Fibroblast of lung (primary cell): ENCODE results near the gene TMEM116. TPM values are rescaled to one million over a fixed set of nuclear protein-coding genes. Genes with fewer than 3 reads are reported as not detected.
"Not testable (repeated sequence)": the region's sequence is repeated elsewhere in the genome, so short reads cannot be mapped to it uniquely, and the experiment has no call there.

ENCODE experiments used
- DNase-seq, 2 donors: peaks; one replicate each; pipeline versions ENCODE4 v3.0.0 to v3.0.0-alpha.2; 2010; ENCODE audit warnings: low read depth in 2 of 2
- H2AFZ ChIP-seq: 2 replicates; pipeline ENCODE4 v1.5.1; 2012; ENCODE audit warnings: low read length, control low read depth, inconsistent platforms
- H3K27ac ChIP-seq: 2 replicates; pipeline ENCODE4 v1.5.1; 2011; ENCODE audit warnings: low read length, control low read depth; ENCODE audit not compliant: insufficient read depth
- H3K27me3 ChIP-seq: 2 replicates; pipeline ENCODE4 v1.5.1; 2011; ENCODE audit warnings: mild to moderate bottlenecking, low read length; ENCODE audit not compliant: control insufficient read depth, insufficient read depth
- H3K36me3 ChIP-seq: 2 replicates; pipeline ENCODE4 v1.5.1; 2011; ENCODE audit warnings: low read length; ENCODE audit not compliant: control insufficient read depth, insufficient read depth
- H3K4me1 ChIP-seq: 2 replicates; pipeline ENCODE4 v1.5.1; 2011; ENCODE audit warnings: low read length; ENCODE audit not compliant: control insufficient read depth, insufficient read depth; ENCODE audit errors: extremely low read depth
- H3K4me2 ChIP-seq: 2 replicates; pipeline ENCODE4 v1.5.1; 2011; ENCODE audit warnings: low read length, control low read depth; ENCODE audit not compliant: insufficient read depth; ENCODE audit errors: extremely low read depth
- H3K4me3 ChIP-seq, 4 experiments: fragments of 200-600 bp in 1 of 4; sonication (generic) in 1 of 4; replicated peaks in 1 of 4; 2 replicates each; pipeline ENCODE4 v1.5.1; 2011 to 2016; ENCODE audit warnings: low read length in 4 of 4, low read depth in 3 of 4, mild to moderate bottlenecking in 3 of 4, control low read depth in 2 of 4, inconsistent platforms in 1 of 4, mixed read lengths in 1 of 4; ENCODE audit not compliant: insufficient read depth in 1 of 4; ENCODE audit errors: control extremely low read depth in 1 of 4
- H3K79me2 ChIP-seq: 2 replicates; pipeline ENCODE4 v1.5.1; 2012; ENCODE audit warnings: mild to moderate bottlenecking, low read length, inconsistent platforms; ENCODE audit not compliant: control insufficient read depth, insufficient read depth
- H3K9ac ChIP-seq: 2 replicates; pipeline ENCODE4 v1.5.1; 2011; ENCODE audit warnings: mild to moderate bottlenecking, low read length, control low read depth; ENCODE audit not compliant: insufficient read depth
- H3K9me3 ChIP-seq: 2 replicates; pipeline ENCODE4 v1.5.1; 2012; ENCODE audit warnings: low read depth, low read length; ENCODE audit not compliant: control insufficient read depth, insufficient read depth
- H4K20me1 ChIP-seq: 2 replicates; pipeline ENCODE4 v1.5.1; 2011; ENCODE audit warnings: low read length; ENCODE audit not compliant: control insufficient read depth, insufficient read depth; ENCODE audit errors: extremely low read depth
- CTCF ChIP-seq, 2 donors: IDR thresholded peaks in 1 of 2; conservative IDR thresholded peaks in 1 of 2; 1 replicate in 1 of 2; 2 replicates in 1 of 2; pipeline ENCODE4 v1.5.1; 2011 to 2012; ENCODE audit warnings: low read length in 2 of 2, control low read depth in 1 of 2, inconsistent platforms in 1 of 2, low read depth in 1 of 2, mild to moderate bottlenecking in 1 of 2
- EZH2 ChIP-seq: IDR thresholded peaks from 2 replicates; pipeline ENCODE4 v1.5.1; 2012; ENCODE audit warnings: low read length, control low read depth, mild to moderate bottlenecking; ENCODE audit errors: missing control alignments
- polyA plus RNA-seq, 2 donors: library from polyadenylated mRNA; depleted of rRNA in 1 of 2; stranded (reverse) in 1 of 2; unstranded in 1 of 2; fragments of >200 nt; gene quantifications; 2 replicates each; pipeline ENCODE4 v1.2.1, GENCODE V29; 2011 to 2012; ENCODE audit warnings: missing spikeins in 1 of 2
- total RNA-seq: library from RNA; depleted of rRNA; stranded (reverse); fragments of >200 nt; gene quantifications from 2 replicates; pipeline ENCODE4 v1.2.1, GENCODE V29; 2014

Gene TMEM116
- total and polyA plus RNA-seq, 2 donors (not counting 1 experiment from before 2014, with no cell fraction given) = 7.8 to 21.8 TPM

- no peak overlapping the region for H2AFZ ChIP-seq
- H3K36me3 ChIP-seq = no peaks in the 10 kb centered on the region
- no peaks in the 10 kb centered on the region for H3K9me3 ChIP-seq
- H3K4me2 ChIP-seq = no peak overlapping the region
- H3K9ac ChIP-seq = no peak overlapping the region
- peaks cover 21% of the 10 kb centered on the region for H3K79me2 ChIP-seq
- H3K4me3 ChIP-seq = no peak overlapping the region
- H3K27ac ChIP-seq = no peak overlapping the region
- no peaks in the 10 kb centered on the region for H4K20me1 ChIP-seq
- TF ChIP-seq EZH2 = no peak
- no peak for TF ChIP-seq CTCF (conservative IDR thresholded peaks at IDR 0.05 in 1 of 2, IDR thresholded peaks at IDR 0.05 in 1 of 2; ENCODE audit: low read depth in 1 of 2, low read length in 2 of 2)
- no peaks in the 10 kb centered on the region for H3K27me3 ChIP-seq
- DNase-seq = no peak
- H3K4me1 ChIP-seq = peaks cover 10% of the 10 kb centered on the region
These were observed 2.3 kb downstream of the TMEM116 start for GRCh38 chr12:112010415-112011344.

GRCh38 chr12:112009596-112009995 is 3.4 kb downstream of the TMEM116 start:
- H4K20me1 ChIP-seq, H2AFZ ChIP-seq, H3K4me2 ChIP-seq, DNase-seq, H3K27me3 ChIP-seq, H3K9me3 ChIP-seq, H3K27ac ChIP-seq, H3K36me3 ChIP-seq, H3K4me3 ChIP-seq, H3K4me1 ChIP-seq, H3K9ac ChIP-seq: not testable (repeated sequence)
- peaks cover 14% of the 10 kb centered on the region for H3K79me2 ChIP-seq

GRCh38 chr12:112008918-112009317 is 4.0 kb downstream of the TMEM116 start:
- Histone ChIP-seq H3K36me3 (no peaks in the 10 kb centered on the region), H3K27me3 (no peaks in the 10 kb centered on the region), H3K9ac (no peak overlapping the region), H3K4me2 (no peak overlapping the region), H3K4me3 (no peak overlapping the region), H3K9me3 (no peaks in the 10 kb centered on the region), H3K79me2 (peaks cover 9% of the 10 kb centered on the region), H3K27ac (no peak overlapping the region), H4K20me1 (no peaks in the 10 kb centered on the region), H3K4me1 (peaks cover 7% of the 10 kb centered on the region), H2AFZ (no peak overlapping the region)
- DNase-seq = no peak
- TF ChIP-seq EZH2 = no peak
- TF ChIP-seq CTCF (conservative IDR thresholded peaks at IDR 0.05 in 1 of 2, IDR thresholded peaks at IDR 0.05 in 1 of 2; ENCODE audit: low read depth in 1 of 2, low read length in 2 of 2) = no peak
